Measurements from ENCODE around the gene DENND4B. TPM values are rescaled to one million over a fixed set of nuclear protein-coding genes. Genes with fewer than 3 reads are reported as not detected.

The DENND4B gene
- total and polyA plus RNA-seq, 10 of the 15 experiments (the other 5 are each of a cell fraction or from before 2014, with no cell fraction given), result 12.0 to 74.8 (median 22.7) TPM

DNA sequence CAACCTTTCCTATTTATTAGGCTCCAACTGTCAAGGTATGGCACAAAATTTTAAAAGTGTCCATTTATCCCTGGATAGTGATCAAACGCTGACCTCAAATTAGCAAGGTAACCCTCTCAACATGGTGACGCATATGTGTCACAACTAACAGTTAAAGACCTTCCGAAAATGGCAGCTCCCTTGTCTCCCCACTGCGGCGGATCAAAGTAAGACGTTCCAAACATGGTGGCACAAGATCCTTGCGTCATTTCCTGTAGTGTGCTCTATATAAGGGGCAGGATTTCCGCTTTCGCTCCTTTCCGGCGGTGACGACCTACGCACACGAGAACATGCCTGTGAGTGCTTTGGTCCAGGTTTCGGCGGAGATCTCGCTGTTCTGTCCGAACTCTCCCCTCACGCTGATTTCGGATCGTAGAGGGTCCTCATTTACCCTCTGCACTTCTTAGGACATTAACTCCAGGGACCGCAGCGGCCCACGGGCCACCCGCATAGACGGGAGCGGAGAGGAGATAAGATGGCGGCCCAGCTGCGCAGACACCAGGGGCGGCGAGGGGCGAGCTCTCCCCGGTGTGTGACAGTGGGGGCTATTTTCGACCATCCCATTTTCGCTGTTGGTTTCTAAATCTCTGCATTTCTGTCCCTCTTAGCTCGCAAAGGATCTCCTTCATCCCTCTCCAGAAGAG is 44.1 kb upstream of the DENND4B start, which contains the start of gene RPS27 (continued):
- TF ChIP-seq, protein P1, sequence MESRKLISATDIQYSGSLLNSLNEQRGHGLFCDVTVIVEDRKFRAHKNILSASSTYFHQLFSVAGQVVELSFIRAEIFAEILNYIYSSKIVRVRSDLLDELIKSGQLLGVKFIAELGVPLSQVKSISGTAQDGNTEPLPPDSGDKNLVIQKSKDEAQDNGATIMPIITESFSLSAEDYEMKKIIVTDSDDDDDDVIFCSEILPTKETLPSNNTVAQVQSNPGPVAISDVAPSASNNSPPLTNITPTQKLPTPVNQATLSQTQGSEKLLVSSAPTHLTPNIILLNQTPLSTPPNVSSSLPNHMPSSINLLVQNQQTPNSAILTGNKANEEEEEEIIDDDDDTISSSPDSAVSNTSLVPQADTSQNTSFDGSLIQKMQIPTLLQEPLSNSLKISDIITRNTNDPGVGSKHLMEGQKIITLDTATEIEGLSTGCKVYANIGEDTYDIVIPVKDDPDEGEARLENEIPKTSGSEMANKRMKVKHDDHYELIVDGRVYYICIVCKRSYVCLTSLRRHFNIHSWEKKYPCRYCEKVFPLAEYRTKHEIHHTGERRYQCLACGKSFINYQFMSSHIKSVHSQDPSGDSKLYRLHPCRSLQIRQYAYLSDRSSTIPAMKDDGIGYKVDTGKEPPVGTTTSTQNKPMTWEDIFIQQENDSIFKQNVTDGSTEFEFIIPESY (IDR thresholded peaks at IDR 0.05), result no peak
- peak; percentile 98 for TF ChIP-seq YY1 (IDR thresholded peaks at IDR 0.05; ENCODE audit: low read depth, low read length)
- TF ChIP-seq, protein P2, sequence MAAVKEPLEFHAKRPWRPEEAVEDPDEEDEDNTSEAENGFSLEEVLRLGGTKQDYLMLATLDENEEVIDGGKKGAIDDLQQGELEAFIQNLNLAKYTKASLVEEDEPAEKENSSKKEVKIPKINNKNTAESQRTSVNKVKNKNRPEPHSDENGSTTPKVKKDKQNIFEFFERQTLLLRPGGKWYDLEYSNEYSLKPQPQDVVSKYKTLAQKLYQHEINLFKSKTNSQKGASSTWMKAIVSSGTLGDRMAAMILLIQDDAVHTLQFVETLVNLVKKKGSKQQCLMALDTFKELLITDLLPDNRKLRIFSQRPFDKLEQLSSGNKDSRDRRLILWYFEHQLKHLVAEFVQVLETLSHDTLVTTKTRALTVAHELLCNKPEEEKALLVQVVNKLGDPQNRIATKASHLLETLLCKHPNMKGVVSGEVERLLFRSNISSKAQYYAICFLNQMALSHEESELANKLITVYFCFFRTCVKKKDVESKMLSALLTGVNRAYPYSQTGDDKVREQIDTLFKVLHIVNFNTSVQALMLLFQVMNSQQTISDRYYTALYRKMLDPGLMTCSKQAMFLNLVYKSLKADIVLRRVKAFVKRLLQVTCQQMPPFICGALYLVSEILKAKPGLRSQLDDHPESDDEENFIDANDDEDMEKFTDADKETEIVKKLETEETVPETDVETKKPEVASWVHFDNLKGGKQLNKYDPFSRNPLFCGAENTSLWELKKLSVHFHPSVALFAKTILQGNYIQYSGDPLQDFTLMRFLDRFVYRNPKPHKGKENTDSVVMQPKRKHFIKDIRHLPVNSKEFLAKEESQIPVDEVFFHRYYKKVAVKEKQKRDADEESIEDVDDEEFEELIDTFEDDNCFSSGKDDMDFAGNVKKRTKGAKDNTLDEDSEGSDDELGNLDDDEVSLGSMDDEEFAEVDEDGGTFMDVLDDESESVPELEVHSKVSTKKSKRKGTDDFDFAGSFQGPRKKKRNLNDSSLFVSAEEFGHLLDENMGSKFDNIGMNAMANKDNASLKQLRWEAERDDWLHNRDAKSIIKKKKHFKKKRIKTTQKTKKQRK (IDR thresholded peaks at IDR 0.05; ENCODE audit: low read depth, low read length), result no peak
- no peak for TF ChIP-seq SRF (IDR thresholded peaks at IDR 0.05; ENCODE audit: low read depth in 2 of 2, low read length in 2 of 2)
- TF ChIP-seq, protein P3, sequence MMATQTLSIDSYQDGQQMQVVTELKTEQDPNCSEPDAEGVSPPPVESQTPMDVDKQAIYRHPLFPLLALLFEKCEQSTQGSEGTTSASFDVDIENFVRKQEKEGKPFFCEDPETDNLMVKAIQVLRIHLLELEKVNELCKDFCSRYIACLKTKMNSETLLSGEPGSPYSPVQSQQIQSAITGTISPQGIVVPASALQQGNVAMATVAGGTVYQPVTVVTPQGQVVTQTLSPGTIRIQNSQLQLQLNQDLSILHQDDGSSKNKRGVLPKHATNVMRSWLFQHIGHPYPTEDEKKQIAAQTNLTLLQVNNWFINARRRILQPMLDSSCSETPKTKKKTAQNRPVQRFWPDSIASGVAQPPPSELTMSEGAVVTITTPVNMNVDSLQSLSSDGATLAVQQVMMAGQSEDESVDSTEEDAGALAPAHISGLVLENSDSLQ (IDR thresholded peaks at IDR 0.05), result peak; percentile 72
- peak; percentile 68; the same call in 1 of the 2 replicates for TF ChIP-seq PAX5 (IDR thresholded peaks at IDR 0.05; ENCODE audit: borderline replicate concordance, low read depth, low read length)
- TF ChIP-seq RAD21 (IDR thresholded peaks at IDR 0.05; ENCODE audit: insufficient read depth, low read depth, low read length), result no peak
- peak; percentile 41; the same call in 1 of the 2 replicates for TF ChIP-seq EED (IDR thresholded peaks at IDR 0.05; ENCODE audit: low read depth)
- TF ChIP-seq HCFC1 (IDR thresholded peaks at IDR 0.05; ENCODE audit: low read length), result peak; percentile 88
- TF ChIP-seq HDGF (IDR thresholded peaks at IDR 0.05), result no peak
- TF ChIP-seq TAF1 (IDR thresholded peaks at IDR 0.05; ENCODE audit: borderline replicate concordance, low read depth, low read length), result peak; percentile 99
- TF ChIP-seq, protein P4, sequence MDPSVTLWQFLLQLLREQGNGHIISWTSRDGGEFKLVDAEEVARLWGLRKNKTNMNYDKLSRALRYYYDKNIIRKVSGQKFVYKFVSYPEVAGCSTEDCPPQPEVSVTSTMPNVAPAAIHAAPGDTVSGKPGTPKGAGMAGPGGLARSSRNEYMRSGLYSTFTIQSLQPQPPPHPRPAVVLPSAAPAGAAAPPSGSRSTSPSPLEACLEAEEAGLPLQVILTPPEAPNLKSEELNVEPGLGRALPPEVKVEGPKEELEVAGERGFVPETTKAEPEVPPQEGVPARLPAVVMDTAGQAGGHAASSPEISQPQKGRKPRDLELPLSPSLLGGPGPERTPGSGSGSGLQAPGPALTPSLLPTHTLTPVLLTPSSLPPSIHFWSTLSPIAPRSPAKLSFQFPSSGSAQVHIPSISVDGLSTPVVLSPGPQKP (IDR thresholded peaks at IDR 0.05; ENCODE audit: low read depth, low read length), result peak; percentile 40; the same call in 1 of the 2 replicates
- TF ChIP-seq FOXK2 (IDR thresholded peaks at IDR 0.05), result no peak; the same call in 1 of the 2 replicates
- 0 out of 2 replicates have a peak, but pooled peaks have one; percentile 13 for TF ChIP-seq SREBF1 (IDR thresholded peaks at IDR 0.05; ENCODE audit: low read length)
- TF ChIP-seq, protein P5, sequence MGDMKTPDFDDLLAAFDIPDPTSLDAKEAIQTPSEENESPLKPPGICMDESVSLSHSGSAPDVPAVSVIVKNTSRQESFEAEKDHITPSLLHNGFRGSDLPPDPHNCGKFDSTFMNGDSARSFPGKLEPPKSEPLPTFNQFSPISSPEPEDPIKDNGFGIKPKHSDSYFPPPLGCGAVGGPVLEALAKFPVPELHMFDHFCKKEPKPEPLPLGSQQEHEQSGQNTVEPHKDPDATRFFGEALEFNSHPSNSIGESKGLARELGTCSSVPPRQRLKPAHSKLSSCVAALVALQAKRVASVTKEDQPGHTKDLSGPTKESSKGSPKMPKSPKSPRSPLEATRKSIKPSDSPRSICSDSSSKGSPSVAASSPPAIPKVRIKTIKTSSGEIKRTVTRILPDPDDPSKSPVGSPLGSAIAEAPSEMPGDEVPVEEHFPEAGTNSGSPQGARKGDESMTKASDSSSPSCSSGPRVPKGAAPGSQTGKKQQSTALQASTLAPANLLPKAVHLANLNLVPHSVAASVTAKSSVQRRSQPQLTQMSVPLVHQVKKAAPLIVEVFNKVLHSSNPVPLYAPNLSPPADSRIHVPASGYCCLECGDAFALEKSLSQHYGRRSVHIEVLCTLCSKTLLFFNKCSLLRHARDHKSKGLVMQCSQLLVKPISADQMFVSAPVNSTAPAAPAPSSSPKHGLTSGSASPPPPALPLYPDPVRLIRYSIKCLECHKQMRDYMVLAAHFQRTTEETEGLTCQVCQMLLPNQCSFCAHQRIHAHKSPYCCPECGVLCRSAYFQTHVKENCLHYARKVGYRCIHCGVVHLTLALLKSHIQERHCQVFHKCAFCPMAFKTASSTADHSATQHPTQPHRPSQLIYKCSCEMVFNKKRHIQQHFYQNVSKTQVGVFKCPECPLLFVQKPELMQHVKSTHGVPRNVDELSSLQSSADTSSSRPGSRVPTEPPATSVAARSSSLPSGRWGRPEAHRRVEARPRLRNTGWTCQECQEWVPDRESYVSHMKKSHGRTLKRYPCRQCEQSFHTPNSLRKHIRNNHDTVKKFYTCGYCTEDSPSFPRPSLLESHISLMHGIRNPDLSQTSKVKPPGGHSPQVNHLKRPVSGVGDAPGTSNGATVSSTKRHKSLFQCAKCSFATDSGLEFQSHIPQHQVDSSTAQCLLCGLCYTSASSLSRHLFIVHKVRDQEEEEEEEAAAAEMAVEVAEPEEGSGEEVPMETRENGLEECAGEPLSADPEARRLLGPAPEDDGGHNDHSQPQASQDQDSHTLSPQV (IDR thresholded peaks at IDR 0.05), result peak; percentile 100
- TF ChIP-seq, protein P6, sequence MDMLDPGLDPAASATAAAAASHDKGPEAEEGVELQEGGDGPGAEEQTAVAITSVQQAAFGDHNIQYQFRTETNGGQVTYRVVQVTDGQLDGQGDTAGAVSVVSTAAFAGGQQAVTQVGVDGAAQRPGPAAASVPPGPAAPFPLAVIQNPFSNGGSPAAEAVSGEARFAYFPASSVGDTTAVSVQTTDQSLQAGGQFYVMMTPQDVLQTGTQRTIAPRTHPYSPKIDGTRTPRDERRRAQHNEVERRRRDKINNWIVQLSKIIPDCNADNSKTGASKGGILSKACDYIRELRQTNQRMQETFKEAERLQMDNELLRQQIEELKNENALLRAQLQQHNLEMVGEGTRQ (IDR thresholded peaks at IDR 0.05; ENCODE audit: borderline replicate concordance, low read depth, low read length), result no peak

Data from GM12878 (cell line).